H54 (cell line): ENCODE results near the gene TLDC2.
"Not testable (repeated sequence)": the region's sequence is repeated elsewhere in the genome, so short reads cannot be mapped to it uniquely, and the experiment has no call there.

Experiments
- DNase-seq: peaks from one replicate; pipeline ENCODE4 v3.0.0; 2011; ENCODE audit warnings: low spot score, mixed read lengths; ENCODE audit not compliant: insufficient read length
- FAIRE-seq: peaks from 3 replicates; lab custom pipeline; 2011; peaks lifted over from hg19 to GRCh38; lab: Jason Lieb, UNC
- POLR2A ChIP-seq: IDR thresholded peaks from 2 replicates; pipeline ENCODE4 v1.6.1; 2011; ENCODE audit warnings: low read depth, mild to moderate bottlenecking, low read length

TLDC2 gene

DNA sequence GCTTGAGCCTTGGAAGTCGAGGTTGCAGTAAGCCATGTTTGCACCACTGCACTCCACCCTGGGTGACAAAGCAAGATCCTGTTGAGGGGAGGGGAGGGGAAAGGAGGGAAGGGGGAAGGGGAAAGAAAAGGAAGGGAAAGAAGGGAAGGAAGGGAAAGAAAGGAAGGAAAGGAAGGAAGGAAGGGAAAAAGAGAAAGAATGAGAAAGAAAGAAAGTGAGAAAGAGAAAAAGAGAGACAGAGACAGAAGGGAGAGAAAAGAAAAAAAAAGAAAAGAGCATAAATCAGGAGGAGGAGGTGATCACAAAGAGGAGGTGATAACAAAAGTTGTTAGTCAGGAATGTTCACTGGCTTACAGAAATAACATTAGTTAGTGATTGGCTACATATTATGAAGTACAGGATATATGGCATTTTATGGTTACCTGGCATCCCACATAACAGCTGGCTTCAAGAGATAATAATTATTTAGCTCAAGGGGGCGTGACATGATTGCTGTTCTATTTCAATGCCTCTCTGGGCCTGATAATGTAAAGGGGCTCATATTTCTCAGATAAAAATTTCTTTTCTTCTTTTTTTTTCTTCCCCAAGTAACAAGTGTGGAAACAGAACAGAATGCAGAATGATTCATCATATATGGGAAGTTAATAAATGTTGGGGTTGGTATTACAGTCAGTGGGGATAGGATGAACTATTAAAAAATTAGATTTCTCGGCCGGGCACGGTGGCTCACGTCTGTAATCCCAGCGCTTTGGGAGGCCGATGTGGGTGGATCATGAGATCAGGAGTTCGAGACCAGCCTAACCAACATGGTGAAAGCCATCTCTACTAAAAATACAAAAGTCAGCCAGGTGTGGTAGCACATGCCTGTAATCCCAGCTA is 48.5 kb downstream of the TLDC2 start:
- no peak for FAIRE-seq
- TF ChIP-seq POLR2A: no peak
- DNase-seq: no peak

DNA sequence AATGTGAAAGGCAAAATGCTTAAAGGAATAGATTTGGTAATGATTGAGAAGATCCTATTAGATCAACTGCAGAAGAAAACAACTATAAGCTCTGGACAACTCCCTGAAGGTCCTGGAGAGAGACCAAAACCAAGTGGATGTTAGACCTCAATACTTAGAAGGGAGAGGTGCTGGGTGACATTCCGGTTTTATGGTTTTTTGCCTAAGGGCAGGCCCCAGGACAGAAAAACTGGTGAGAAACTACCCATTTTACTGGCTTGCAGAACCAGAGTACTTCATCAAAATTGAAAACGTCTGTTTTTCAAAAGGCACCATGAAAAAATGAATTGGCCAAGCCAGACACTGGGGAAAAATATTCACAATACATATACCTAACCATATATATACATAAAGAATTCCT is 49.3 kb downstream of the TLDC2 start:
- DNase-seq: no peak
- FAIRE-seq: no peak
- no peak for TF ChIP-seq POLR2A

DNA sequence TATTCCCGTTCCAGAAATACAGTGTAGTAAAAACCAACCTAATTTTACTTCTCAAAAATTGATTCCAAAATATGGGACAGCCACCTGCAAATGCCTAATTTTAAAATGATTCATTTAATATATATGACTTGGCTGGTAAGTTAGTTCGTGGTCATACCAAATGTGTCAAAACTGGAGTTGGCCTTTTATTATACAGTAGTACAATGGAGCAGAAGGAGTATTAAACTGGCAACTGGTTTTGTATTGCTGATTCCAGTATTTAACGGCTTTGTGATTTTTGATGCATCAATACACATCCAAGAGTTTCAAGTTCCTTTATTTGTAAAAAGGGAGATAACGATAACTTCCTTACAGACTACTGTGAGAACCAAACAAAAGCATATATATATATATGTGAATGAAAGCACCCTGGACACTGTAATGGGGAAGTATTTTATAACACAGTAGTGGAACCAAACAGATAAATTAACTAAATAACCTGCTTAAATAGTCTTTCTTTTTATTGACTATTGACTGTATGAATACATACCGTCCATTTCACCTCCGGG is 50.8 kb downstream of the TLDC2 start:
- FAIRE-seq (no peak), DNase-seq (no peak)
- TF ChIP-seq POLR2A: no peak

DNA sequence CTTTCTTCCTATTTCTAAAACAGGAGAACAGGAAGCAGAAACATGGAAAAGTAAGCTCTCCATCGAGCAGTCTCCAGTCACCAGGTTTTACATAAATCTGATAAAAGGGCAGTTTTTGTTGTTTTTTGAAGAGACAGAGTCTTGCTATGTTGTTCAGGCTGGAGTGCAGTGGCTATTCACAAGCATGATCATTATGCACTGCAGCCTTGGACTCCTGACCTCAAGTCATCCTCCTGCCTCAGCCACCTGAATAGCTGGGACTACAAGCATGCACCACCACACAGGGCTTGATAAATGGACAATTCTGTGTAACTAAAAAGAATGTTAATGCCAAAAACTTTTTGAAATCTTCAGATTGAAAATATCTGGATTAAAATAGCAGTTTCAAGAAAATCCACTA is 51.8 kb downstream of the TLDC2 start:
- no peak for TF ChIP-seq POLR2A
- FAIRE-seq (no peak), DNase-seq (no peak)

DNA sequence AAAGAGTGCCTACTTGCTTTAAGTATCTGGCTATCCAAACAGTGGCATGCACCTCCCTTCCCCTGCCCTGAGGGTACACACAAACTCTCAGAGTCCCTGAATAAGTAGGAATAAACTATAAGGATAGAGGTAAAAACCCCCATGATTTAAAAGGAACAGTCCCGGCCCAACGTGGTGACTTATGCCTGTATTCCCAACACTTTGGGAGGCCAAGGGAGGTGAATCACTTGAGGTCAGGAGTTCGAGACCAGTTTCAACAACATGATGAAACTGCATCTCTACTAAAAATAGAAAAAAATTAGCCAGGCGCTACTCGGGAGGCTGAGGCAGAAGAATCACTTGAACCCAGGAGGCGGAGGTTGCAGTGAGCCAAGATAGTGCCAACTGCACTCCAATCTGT is 53.4 kb downstream of the TLDC2 start:
- TF ChIP-seq POLR2A: no peak
- DNase-seq: no peak
- no peak for FAIRE-seq

DNA sequence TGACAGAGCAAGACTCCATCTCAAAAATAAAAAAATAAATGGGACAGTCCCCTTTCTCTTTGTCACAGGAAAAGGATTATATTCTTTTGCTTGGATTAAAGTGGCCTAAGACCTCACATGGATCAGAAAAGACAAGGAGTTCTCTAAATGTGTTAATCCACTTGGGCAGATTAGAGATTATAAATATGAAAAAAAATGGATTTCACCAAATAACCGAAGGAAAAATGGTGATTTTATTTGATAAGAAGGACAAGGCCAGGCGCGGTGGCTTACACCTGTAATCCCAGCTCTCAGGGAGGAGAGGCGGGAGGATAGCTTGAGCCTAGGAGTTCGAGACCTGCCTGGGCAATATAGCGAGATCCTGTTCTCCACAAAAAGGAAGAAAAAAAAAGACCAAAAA is 53.8 kb downstream of the TLDC2 start:
- DNase-seq (no peak), FAIRE-seq (no peak)
- TF ChIP-seq POLR2A: no peak

DNA sequence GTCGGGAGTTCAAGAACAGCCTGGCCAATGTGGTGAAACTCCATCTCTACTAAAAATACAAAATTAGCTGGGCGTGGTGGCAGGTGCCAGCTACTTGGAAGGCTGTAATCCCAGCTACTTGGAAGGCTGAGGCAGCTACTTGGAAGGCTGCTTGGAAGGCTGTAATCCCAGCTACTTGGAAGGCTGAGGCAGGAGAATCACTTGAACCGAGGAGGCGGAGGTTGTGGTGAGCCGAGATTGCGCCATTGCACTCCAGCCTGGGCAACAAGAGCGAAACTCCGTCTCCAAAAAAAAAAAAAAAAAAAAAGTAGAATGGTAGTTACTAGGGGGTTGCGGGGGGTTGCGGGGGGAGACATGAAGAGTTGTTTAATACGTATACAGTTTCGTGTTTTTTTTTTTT is 56.1 kb downstream of the TLDC2 start:
- FAIRE-seq, DNase-seq: not testable (repeated sequence)

DNA sequence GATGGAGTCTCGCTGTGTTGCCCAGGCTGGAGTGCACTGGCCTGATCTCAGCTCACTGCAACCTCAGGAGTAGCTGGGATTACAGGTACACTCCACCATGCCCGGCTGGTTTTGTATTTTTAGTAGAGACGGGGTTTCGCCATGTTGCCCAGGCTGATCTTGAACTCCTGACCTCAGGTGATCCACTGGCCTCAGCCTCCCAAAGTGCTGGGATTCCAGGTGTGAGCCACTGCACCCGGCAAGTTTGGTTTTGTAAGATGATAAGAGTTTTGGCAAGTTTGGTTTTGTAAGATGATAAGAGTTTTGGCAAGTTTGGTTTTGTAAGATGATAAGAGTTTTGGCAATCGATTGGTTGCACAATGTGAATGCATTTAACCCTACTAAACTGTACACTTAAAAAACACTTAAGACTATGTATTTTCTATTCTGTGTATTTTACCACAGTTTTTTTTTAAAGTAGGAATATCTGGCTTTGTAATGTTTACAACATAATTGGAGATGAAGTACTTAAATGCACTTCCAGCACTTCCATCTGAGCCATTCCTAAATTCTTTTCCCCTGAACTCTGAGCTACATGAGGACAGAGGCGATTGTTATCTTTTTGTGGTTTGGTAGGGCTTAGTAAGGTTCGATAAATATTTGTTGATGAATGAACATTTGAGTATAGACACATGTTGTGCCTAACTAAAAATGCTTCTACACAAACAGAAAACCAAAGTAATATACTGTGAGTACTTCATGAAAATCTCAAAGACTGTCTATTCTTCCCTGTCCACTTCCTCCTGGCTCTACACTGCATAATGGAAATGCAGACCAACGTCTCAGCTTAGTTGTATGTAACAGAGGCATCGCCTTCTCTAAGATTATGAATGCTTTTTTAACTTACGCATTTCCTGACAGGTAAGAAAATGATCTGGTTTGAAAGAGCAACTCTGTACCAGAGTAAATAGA is 56.8 kb downstream of the TLDC2 start:
- TF ChIP-seq POLR2A: no peak
- no peak for FAIRE-seq
- DNase-seq: no peak

DNA sequence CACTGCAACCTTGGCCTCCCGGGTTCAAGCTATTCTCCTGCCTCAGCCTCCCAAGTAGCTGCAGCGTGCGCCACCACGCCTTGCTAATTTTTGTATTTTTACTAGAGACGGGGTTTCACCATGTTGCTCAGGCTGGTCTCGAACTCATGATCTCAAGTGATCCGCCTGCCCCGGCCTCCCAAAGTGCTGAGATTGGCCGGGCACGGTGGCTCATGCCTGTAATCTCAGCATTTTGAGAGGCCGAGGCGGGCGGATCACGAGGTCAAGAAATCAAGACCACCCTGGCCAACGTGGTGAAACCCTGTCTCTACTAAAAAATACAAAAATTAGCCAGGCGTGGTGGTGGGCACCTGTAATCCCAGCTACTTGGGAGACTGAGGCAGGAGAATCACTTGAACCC is 57.6 kb downstream of the TLDC2 start:
- DNase-seq, FAIRE-seq: not testable (repeated sequence)

DNA sequence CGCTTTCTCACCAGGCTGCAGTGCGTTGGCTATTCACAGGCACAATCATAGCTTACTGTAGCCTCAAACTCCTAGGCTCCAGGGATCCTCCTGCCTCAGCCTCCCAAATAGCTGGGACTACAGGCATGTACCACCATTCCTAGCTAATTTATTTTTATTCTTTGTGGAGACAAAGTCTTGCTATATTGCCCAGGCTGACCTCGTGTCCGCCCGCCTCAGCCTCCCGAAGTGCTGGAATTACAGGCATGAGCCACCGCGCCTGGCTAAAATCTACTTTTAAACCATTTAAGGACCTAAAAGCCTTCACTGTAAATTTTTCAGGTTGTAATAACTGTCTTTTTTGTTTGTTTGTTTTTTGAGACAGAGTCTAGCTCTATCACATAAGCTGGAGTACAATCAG is 60.4 kb downstream of the TLDC2 start:
- no peak for TF ChIP-seq POLR2A
- no peak for FAIRE-seq
- DNase-seq: no peak

DNA sequence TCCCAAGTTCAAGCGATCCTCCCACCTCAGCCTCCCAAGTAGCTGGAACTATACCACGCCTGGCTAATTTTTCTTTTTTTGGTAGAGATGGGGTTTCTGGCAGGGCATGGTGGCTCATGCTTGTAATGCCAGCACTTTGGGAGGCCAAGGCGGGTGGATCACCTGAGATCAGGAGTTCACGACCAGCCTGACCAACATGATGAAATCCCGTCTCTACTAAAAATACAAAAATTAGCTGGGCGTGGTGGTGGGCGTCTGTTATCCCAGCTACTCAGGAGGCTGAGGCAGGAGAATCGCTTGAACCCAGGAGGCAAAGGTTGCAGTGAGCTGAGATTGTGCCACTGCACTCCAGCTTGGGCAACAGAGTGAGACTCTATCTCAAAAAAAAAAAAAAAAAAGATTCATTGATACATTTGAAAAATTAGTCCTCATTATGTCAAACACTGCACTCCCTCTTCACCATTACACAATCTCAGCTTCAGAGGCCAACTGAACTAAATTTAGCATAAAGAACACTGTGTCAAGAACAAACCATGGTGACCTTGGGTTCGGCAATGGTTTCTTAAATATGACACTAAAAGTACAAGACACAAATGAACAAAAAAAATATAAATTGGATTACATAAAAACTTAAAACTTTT is 60.9 kb downstream of the TLDC2 start:
- FAIRE-seq: not testable (repeated sequence)

DNA sequence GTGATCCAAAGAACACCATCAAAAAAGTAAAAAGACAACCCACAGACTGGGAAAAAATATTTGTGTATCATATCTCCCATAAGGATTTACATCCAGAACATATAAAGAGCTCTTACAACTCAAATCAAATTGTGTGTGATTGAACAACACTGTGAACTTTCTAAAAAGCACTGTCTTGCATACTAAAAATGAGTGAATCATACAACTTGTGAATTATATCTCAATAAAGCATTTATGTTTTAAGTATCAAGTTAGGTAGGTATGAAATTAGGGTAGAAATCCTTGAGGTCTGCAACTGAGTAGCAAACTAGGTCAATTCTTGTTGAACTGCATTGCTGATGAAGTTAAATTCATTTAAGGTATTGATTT is 61.4 kb downstream of the TLDC2 start:
- no peak for FAIRE-seq
- no peak for TF ChIP-seq POLR2A
- DNase-seq: no peak

More for the DNA sequence above, 60.9 kb downstream of the TLDC2 start:
- not testable (repeated sequence) for DNase-seq

DNA sequence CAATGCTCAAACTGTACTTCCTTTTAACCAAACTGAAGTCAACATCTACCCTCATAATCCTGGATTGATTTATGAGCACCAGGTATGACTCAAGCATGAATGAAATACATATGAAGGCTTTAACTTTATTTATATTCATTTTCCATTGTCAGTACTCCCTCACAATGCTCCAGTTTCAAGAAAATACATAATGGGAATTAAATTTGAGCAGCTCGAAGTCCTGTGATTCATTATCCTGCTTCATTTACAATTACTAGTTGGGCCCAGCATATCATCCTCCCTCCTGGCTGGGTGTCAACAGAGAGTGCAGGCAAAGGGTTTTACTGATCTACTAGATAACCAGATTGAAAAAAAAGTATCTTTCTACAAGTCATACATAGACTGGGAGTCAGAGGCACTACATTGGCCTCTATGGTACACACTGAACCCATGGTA is 65.5 kb downstream of the TLDC2 start:
- TF ChIP-seq POLR2A: no peak
- DNase-seq (no peak), FAIRE-seq (no peak)
